CD4-positive, alpha-beta T cell treated with Interleukin-10 for 1 hour (primary cell): Measurements from ENCODE around the gene CAMK2D.

ENCODE experiments used
- DNase-seq: peaks from one replicate; pipeline ENCODE4 v3.0.0-alpha.2; 2020

Gene CAMK2D

GRCh38 chr4:113419631-113420030, 341.9 kb downstream of the CAMK2D start:
- DNase-seq: no peak

DNA sequence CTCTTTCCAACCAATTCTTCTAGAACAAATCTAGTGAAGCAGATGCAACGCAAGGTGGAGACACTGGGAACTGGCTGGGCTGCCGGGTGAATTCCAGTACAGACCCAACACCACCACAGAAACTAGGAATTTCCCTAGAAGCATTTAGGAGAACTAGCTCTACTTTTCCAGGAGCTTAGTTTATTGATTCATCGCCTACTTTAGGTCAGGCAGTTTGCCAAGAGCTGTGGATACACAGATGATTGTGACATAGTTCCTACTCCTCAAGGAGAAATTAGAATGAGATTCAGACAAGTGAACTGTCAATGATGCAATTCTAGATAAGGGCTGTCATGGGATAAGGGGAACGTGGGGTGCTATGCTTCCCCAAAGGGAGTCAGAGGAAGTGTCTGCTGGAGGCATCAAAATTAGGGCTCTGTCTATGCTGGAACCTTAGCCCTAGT, 350.0 kb downstream of the CAMK2D start:
- no peak for DNase-seq

- no peak for DNase-seq
Measured at GRCh38 chr4:113410686-113411085, 350.9 kb downstream of the CAMK2D start.

- no peak for DNase-seq
Measured at GRCh38 chr4:113409181-113409580, 352.4 kb downstream of the CAMK2D start.

DNA sequence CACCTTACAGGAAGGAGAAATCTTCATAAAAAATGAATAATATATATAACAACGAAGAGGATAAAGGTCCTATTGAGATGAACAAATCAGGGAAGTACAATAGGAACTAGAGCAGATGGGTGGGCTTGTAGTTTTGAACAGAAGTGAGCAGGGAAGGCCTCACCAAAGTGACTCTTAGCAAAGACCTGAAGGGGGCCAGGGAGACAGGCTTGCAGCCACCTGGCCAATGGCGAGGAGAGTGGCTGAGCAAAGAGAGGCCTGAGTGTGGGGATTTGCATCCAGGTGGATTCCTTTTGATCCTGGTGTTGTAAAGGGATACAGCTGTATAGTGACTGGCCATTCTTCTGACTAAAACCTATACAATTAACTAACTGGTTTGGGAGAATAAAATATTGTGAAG, 354.1 kb downstream of the CAMK2D start:
- no peak for DNase-seq

GRCh38 chr4:113406723-113407016, 354.9 kb downstream of the CAMK2D start:
- DNase-seq: no peak

DNA sequence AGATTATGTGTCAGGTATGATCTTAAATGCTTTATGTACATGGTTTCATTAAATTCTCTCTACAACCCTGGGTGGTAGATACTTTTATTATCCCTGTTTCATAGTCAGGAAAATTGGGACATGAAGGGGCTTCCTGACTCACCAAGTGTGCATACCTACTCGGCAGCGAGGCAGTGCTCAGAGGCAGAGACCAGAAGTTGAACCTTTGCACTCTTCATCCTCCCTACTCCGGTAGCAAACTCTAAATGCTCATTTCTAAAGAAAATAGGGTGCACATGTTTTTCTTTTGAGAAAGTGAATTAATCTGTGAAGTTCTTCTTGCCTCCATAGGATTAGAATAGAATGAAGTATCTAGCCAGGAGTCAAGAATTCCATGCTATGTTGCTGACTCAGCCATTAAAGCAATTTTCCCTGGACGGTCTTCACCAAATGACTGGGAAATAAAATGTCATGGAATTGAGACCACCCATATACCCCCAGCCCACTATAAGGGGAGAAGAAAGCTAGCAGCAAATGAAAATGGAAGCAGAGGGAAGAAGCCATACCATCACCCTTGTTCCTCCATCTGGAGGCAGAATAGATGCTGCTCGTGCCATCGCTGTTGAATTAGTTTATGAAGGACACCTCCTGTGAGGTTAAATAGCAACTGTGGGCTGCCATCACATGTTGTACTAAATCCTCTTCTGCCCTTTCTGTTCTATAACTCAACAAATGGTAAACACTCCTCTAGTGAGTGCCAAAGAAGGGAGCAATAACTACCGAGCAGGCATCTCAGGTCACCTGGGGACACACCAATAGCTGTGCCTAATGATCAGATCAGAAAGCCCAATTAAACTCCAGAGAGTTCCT, 355.4 kb downstream of the CAMK2D start:
- no peak for DNase-seq

GRCh38 chr4:113404841-113405240, 356.7 kb downstream of the CAMK2D start:
- no peak for DNase-seq

GRCh38 chr4:113404167-113404571, 357.4 kb downstream of the CAMK2D start:
- no peak for DNase-seq
